HG02840 (cell line): ENCODE data around the gene KRT7.
"Not testable (repeated sequence)": the region's sequence is repeated elsewhere in the genome, so short reads cannot be mapped to it uniquely, and the experiment has no call there.

Experiments used
- ATAC-seq: cut with Tn5 transposase; IDR thresholded peaks from one replicate; pipeline ENCODE4 v1.9.1; 2021; ENCODE audit warnings: mild to moderate bottlenecking, moderate library complexity, moderate number of reproducible peaks; ENCODE audit not compliant: unreplicated experiment, low FRiP score

Gene KRT7

DNA sequence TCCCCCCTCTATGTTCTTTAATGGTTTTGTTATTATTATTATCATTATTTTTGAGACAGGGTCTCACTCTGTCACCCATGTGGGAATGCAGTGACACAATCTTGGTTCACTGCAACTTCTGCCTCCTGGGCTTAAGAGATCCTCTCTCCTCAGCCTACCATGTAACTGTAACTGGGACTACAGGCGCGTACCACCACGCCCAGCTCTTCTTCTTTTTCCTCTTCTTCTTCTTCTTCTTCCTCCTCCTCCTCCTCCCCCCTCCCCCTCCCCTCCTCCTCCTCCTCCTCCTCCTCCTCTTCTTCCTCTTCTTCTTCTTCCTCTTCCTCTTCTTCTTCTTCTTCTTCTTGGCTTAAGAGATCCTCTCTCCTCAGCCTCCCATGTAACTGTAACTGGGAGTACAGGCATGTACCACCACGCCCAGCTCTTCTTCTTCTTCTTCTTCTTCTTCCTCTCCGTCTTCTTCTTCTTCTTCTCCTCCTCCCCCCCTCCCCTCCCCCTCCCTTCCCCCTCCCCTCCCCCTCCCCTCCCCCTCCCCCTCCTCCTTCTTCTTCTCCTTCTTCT, 5.4 kb upstream of the KRT7 start:
- no peak for ATAC-seq

GRCh38 chr12:52228366-52228765, 4.7 kb upstream of the KRT7 start:
- no peak for ATAC-seq

DNA sequence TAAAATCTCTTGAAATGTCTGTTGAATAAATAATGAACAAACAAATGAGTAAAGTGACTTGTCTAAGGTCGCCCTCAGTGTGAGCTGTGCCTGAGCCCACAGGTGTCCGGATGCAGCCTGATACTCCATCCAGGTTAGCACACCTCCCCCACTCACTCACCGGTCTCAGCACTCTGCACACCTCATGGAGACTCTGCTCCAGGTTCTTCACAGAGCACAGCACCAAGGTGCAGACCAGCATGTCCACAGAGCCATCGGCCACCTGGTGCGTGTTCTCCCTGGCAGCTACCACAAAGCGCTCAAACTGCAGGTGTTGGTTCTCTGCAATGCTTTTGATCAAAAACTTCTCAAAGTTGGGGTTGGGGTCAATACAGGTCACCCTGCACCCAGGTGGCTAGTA, 4.1 kb upstream of the KRT7 start:
- ATAC-seq: no peak

- no peak for ATAC-seq
Observed at GRCh38 chr12:52229836-52230343, 3.2 kb upstream of the KRT7 start.

DNA sequence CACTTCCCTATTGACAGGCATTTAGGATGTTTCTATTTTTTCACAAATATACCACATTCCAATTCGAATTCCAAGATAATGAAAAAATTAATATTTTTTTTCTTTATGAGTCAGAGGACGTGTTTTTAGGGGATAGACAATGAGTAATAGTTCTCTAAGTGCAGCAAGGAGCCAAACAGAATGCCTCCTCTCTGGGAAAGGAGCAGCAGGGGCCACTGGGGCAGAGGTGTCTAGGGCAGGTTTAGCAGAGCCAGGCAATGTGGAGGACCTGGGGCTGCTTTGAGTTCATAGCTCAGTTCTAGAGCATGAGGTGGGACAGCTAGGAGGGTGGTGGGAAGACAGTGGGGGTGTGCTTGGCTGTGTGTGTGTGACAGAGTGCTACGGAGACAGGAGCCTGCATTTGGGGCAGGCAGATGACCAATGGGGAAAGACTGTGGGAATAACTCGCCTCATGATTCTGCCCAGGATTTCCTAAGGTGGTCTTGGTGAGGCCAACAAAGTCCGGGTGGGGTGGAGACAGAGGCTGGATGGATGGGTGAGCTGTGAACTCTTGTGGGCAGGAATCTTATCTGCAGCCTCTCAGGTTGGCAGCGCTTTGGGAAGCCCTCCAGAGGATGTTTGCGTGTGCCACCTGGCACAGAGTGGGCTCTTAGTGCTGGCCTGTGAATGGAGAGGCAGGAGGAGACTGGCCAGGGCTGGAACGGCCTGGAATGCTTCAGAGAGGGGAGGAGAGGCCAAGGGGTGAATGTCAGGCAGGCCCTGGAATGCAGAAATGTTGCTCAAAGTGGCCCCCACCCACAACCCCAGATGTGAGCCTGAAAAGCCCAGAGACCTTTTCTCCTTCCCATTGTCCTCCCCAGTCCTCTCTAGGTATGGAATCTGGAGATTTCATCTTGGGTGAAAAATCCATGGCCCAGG, 2.4 kb upstream of the KRT7 start:
- ATAC-seq: no peak

DNA sequence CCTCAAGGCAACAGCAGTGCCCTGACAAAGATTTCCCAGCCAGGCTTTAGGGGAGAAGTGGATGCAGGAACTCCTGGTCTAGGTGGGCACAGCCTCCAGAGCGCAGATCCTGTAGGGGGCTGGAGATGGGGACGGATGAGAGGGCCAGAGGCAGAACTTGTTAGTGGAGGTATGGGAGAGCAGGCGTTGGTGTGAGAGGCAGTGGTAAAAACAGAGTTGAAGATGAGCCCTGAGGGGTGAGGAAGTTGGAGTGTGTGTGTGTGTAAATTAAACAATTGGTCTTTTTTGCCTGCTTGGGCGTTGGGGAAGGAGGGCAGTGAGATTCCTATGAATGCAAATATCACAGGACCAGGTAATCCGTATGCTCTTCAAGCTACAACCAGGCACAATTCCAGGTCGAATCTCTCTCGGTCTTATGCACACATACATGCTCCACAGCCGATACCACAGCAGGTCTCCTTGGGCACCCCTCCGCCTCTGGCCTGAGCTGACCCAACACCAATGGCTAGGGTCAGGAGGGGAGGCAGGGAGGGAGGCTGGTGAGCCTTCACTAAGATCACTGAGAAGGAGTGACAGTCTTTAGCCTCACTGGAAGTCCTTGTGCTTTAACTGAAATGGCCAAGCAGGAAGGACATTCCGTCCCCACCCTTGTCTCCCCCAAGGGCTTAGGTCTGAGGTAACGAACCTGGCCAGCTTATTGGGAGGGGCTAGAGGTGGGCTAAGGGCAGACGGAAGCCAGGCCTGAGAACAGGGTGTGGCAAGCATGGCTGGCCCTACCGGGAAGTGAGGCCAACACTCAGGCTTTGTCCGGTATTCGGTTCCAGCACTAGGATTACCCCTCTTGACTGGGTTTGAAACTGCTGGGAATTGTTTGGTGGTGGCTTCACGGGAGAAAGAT, 1.5 kb upstream of the KRT7 start:
- no peak for ATAC-seq

DNA sequence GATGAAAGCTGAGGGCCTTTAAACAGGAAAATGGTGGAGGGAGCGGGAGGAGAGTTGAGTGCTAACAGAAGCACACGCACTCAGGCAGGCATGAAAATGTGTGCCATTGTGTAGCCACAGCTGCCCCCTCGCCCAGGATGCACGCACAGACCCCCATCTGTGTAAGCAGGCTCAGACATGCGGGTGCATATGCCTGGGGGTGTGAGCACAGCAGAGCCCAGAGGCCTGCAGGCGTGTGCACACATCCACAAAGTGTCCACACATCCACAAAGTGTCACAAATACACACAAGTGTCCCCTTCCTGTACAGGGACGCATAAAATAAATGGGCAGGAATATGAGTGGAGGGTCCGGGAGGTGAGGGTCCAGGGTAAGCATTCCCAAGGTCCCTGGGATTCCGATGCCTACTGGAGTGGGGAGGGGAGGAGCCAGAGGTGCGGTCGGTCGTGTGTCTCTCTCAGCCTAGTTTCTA, 805 bp upstream of the KRT7 start:
- no peak for ATAC-seq

GRCh38 chr12:52233462-52234207, 592 bp downstream of the KRT7 start:
- ATAC-seq: no peak

DNA sequence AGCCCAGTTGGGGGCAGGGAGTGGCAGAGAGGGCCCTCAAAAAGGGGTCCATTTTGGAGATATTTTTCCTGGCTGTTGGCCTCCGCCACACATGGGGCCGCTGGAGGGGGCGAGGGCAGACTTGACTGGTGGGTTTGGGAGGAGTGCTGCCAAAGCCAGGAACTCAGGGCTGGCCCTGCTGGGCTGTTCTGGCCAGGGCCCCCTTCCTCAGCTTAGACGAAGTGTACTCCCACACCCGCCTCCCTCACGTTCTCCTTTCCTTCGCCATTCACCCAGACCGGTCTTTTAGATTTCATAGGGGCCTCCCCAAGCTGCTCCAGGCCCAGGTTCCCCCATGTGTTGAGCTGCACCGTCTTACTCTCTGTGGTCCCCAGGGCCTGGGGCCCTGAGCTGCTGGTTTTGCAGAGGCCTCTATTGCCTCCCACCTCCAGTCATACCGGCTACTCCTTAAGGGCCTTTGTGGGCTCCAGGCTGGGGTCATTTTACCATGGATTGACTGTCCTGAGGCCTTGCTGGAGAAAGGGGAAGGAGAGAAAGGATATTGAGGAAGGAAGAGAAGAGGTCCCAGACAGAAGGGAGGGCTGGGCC, 1.3 kb downstream of the KRT7 start:
- no peak for ATAC-seq

- no peak for ATAC-seq
Observed at GRCh38 chr12:52235001-52235764, 2.1 kb downstream of the KRT7 start.

- ATAC-seq: no peak
Observed at GRCh38 chr12:52235822-52236361, 2.8 kb downstream of the KRT7 start.

GRCh38 chr12:52236386-52237050, 3.5 kb downstream of the KRT7 start:
- ATAC-seq: no peak

DNA sequence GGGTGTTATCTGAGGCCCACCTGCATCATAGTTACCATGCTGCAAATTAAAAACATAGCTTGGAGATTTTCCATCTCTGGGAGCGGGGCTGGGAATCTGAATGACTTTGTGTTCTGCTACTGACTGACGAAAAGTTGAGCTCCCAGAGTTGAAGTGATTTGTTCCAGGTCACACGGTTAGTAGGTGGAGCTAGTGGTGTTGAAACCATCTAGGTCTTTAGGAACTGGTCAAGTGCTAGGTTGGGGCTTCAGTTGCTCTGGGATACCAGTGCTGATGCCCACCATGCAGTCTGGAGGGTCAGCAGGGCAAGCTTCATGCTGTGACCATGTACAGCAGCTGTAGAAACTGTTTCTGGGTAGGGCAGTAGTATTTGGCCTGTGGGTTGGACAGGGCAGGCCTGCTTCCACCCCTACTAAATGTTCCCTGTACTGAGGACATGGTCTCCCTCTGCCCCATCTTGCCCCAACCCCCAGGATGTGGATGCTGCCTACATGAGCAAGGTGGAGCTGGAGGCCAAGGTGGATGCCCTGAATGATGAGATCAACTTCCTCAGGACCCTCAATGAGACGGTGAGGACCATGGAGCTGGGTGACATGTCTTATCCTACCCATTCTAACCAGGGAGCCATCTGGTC, 5.3 kb downstream of the KRT7 start:
- no peak for ATAC-seq

DNA sequence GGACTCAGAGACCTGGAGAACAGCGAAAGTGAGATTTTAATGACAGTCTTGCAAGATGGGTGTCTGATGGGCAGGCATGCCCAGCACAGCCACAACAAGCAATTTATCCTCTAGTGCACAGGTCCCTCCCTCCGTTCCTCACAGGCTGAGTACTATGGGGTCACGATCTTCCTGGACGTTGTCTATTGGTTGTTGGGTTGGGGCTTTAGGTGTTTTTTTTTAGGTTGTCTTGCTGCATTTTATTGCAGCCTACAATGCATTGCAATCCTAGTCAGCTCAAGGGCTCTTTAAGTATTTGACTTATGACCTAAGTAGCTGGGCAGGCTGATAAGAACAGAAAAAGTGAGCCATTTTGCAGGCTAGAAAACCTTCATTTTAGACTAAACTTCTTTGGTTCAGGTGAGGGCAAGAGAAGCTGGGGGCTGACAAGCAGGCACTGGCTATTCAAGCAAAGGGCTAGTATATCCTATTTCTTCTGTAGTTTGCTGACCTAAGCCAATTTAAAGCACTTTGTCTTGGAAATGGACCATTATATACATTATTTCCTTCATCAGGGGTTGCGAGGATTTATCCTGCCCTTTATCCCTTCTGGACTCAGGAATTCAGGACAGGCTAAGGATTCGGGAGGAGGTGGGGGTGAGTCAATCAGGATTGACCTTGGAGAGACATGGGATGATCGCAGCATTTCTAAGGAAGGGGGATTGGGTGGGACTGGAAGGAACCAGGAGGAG, 6.0 kb downstream of the KRT7 start:
- ATAC-seq: no peak

DNA sequence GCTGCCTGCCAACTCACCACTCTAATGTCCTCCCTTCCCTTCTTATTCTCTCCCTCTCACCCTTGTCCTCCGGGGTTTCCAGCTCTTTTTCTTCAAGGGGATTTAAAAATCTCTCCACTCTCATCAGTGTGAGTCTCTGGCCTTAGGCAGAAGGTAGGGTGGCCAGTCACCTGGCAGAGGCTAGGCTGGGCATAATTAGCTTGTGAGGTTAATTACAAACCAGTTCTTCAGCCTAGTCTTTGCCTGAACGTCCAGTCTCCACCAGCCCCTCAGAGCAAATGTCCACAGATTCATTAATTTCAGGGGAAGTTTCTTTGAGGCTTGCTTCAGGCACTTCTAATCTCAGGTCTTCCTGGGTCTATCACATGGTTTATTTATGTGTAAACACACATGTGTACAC, 6.7 kb downstream of the KRT7 start:
- no peak for ATAC-seq

DNA sequence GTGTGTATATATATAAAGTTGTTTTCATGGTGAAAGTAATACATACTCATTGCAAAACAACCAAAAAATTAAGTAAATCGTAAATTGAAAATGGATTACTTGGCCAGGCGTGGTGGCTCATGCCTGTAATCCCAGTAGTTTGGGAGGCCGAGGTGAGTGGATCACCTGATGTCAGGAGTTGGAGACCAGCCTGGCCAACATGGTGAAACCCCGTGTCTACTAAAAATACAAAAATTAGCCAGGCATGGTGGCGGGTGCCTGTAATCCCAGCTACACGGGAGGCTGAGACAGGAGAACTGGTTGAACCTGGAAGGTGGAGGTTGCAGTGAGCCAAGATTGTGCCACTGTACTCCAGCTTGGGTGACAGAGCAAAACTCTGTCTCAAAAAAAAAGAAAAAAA, 7.2 kb downstream of the KRT7 start:
- not testable (repeated sequence) for ATAC-seq

GRCh38 chr12:52241205-52241842, 8.3 kb downstream of the KRT7 start:
- no peak for ATAC-seq
